Neural cell (in vitro differentiated cells): ENCODE measurements around the gene CRPPA. TPM values are rescaled to one million over a fixed set of nuclear protein-coding genes. Genes with fewer than 3 reads are reported as not detected.

Source experiments
- H2AFZ ChIP-seq: fragments of 200-600, 300-800 bp; sonication (generic), shearing (Covaris generic); 2 replicates; pipeline ENCODE4 v1.6.0; 2014; ENCODE audit warnings: low read depth, mild to moderate bottlenecking, antibody characterized with exemption, low read length, moderate library complexity
- H3F3A ChIP-seq: fragments of 200-600 bp; shearing (Covaris generic); 2 replicates; pipeline ENCODE4 v1.6.1; 2016; ENCODE audit warnings: mild to moderate bottlenecking, moderate library complexity, mixed read lengths, antibody characterized with exemption, low read length; ENCODE audit not compliant: insufficient read depth, poor library complexity, severe bottlenecking
- H3K27ac ChIP-seq: fragments of 200-600, 300-800 bp; sonication (generic), shearing (Covaris generic); 2 replicates; pipeline ENCODE4 v1.5.1; 2014; ENCODE audit warnings: mild to moderate bottlenecking, low read length, moderate library complexity
- H3K27me3 ChIP-seq: fragments of 300-800, 200-600 bp; sonication (generic), shearing (Covaris generic); 2 replicates; pipeline ENCODE4 v1.6.0; 2014; ENCODE audit warnings: mild to moderate bottlenecking, low read depth, low read length, moderate library complexity; ENCODE audit not compliant: insufficient read depth
- H3K36me3 ChIP-seq: fragments of 300-800, 200-600 bp; sonication (generic), shearing (Covaris generic); 2 replicates; pipeline ENCODE4 v1.5.1; 2014; ENCODE audit warnings: mild to moderate bottlenecking, antibody characterized with exemption, low read length, moderate library complexity; ENCODE audit not compliant: insufficient read depth
- H3K4me2 ChIP-seq: fragments of 300-800, 200-600 bp; sonication (generic), shearing (Covaris generic); 2 replicates; pipeline ENCODE4 v1.6.0; 2014; ENCODE audit warnings: mild to moderate bottlenecking, low read length
- H3K4me3 ChIP-seq: fragments of 300-800, 200-600 bp; sonication (generic), shearing (Covaris generic); 2 replicates; pipeline ENCODE4 v1.5.1; 2014; ENCODE audit warnings: mild to moderate bottlenecking, low read length, moderate library complexity
- H3K79me2 ChIP-seq: fragments of 200-600 bp; shearing (Covaris generic); replicated peaks from 2 replicates; pipeline ENCODE4 v1.6.0; 2014; ENCODE audit warnings: mild to moderate bottlenecking, low read length, moderate library complexity; ENCODE audit not compliant: insufficient read depth
- H3K9ac ChIP-seq: fragments of 300-800, 200-600 bp; sonication (generic), shearing (Covaris generic); 2 replicates; pipeline ENCODE4 v1.6.1; 2016; ENCODE audit warnings: mild to moderate bottlenecking, low read length, mixed read lengths
- H3K9me2 ChIP-seq: fragments of 200-600 bp; shearing (Covaris generic); 2 replicates; pipeline ENCODE4 v1.6.1; 2016; ENCODE audit warnings: mild to moderate bottlenecking, low read length, mixed read lengths; ENCODE audit not compliant: insufficient read depth
- H3K9me3 ChIP-seq: fragments of 200-600, 300-800 bp; sonication (generic), shearing (Covaris generic); 2 replicates; pipeline ENCODE4 v1.6.1; 2016; ENCODE audit warnings: mild to moderate bottlenecking, mixed run types, low read length, moderate library complexity, mixed read lengths
- H4K20me1 ChIP-seq: fragments of 200-600 bp; shearing (Covaris generic); 2 replicates; pipeline ENCODE4 v1.6.1; 2016; ENCODE audit warnings: mild to moderate bottlenecking, mixed run types; ENCODE audit not compliant: insufficient read depth
- EP300 ChIP-seq: fragments of 450-650 bp; conservative IDR thresholded peaks from 2 replicates; pipeline ENCODE4 v1.6.1; 2014; ENCODE audit warnings: antibody characterized with exemption, mild to moderate bottlenecking, moderate library complexity; ENCODE audit not compliant: poor library complexity, severe bottlenecking
- EZH2 ChIP-seq: fragments of 200-600, 300-800 bp; shearing (Covaris generic), sonication (generic); IDR thresholded peaks from 2 replicates; pipeline ENCODE4 v1.6.1; 2014; ENCODE audit warnings: antibody characterized with exemption, low read length, borderline replicate concordance, mild to moderate bottlenecking; ENCODE audit not compliant: insufficient read depth, poor library complexity, severe bottlenecking
- MXI1 ChIP-seq: fragments of 450-650 bp; conservative IDR thresholded peaks from 2 replicates; pipeline ENCODE4 v1.6.1; 2014; ENCODE audit warnings: antibody characterized with exemption, mild to moderate bottlenecking; ENCODE audit not compliant: poor library complexity, severe bottlenecking
- POLR2AphosphoS5 ChIP-seq: IDR thresholded peaks from 2 replicates; pipeline ENCODE4 v1.6.1; 2012
- RAD21 ChIP-seq: fragments of 450-650 bp; conservative IDR thresholded peaks from 2 replicates; pipeline ENCODE4 v1.6.1; 2014; ENCODE audit warnings: antibody characterized with exemption, mild to moderate bottlenecking, moderate library complexity
- SMC3 ChIP-seq: fragments of 450-650 bp; conservative IDR thresholded peaks from 2 replicates; pipeline ENCODE4 v1.6.1; 2014; ENCODE audit warnings: antibody characterized with exemption, mild to moderate bottlenecking, moderate library complexity; ENCODE audit not compliant: poor library complexity
- TAF1 ChIP-seq: IDR thresholded peaks from 2 replicates; pipeline ENCODE4 v1.6.1; 2012; ENCODE audit warnings: low read depth
- polyA plus RNA-seq: library from polyadenylated mRNA; depleted of rRNA; stranded (reverse); fragments of >200 nt; gene quantifications from 2 replicates; pipeline ENCODE4 v1.2.3, GENCODE V29; 2014
- TF ChIP-seq, protein P1 (sequence below): IDR thresholded peaks from 2 replicates; pipeline ENCODE4 v1.6.1; 2012; ENCODE audit warnings: borderline replicate concordance
- TF ChIP-seq, protein P2 (sequence below): fragments of 450-650 bp; IDR thresholded peaks from 2 replicates; pipeline ENCODE4 v1.5.1; 2014; ENCODE audit warnings: antibody characterized with exemption, mild to moderate bottlenecking, moderate library complexity; ENCODE audit not compliant: poor library complexity, severe bottlenecking

The CRPPA gene
- polyA plus RNA-seq, 1 donor from 2014 or later, result 0.05 TPM

DNA sequence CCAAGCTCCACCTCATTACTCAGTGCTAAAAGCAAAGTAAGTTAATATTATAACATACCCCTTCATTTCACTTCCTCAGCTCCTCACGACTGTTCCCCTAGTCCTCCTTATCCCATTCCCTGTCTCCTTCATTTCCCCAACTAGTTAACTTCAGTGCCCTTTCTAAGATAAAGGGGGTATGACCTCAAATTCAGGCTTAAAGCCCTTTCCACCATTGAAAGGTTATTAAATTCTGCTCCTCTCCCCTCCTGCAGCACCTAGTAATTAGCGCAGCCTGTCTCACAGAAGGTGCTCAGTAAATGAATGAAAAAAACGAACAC lies 1.0 kb downstream of the CRPPA start:
- H3K4me3 ChIP-seq, result peak overlapping the region; percentile 73
- H3K4me2 ChIP-seq, result no peak overlapping the region
- no peaks in the 10 kb centered on the region for H3K79me2 ChIP-seq
- TF ChIP-seq POLR2AphosphoS5 (no peak), EZH2 (no peak), SMC3 (no peak), EP300 (no peak), TAF1 (no peak), RAD21 (no peak), MXI1 (no peak)
- TF ChIP-seq, protein P1, sequence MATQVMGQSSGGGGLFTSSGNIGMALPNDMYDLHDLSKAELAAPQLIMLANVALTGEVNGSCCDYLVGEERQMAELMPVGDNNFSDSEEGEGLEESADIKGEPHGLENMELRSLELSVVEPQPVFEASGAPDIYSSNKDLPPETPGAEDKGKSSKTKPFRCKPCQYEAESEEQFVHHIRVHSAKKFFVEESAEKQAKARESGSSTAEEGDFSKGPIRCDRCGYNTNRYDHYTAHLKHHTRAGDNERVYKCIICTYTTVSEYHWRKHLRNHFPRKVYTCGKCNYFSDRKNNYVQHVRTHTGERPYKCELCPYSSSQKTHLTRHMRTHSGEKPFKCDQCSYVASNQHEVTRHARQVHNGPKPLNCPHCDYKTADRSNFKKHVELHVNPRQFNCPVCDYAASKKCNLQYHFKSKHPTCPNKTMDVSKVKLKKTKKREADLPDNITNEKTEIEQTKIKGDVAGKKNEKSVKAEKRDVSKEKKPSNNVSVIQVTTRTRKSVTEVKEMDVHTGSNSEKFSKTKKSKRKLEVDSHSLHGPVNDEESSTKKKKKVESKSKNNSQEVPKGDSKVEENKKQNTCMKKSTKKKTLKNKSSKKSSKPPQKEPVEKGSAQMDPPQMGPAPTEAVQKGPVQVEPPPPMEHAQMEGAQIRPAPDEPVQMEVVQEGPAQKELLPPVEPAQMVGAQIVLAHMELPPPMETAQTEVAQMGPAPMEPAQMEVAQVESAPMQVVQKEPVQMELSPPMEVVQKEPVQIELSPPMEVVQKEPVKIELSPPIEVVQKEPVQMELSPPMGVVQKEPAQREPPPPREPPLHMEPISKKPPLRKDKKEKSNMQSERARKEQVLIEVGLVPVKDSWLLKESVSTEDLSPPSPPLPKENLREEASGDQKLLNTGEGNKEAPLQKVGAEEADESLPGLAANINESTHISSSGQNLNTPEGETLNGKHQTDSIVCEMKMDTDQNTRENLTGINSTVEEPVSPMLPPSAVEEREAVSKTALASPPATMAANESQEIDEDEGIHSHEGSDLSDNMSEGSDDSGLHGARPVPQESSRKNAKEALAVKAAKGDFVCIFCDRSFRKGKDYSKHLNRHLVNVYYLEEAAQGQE, result no peak
- TF ChIP-seq, protein P2, sequence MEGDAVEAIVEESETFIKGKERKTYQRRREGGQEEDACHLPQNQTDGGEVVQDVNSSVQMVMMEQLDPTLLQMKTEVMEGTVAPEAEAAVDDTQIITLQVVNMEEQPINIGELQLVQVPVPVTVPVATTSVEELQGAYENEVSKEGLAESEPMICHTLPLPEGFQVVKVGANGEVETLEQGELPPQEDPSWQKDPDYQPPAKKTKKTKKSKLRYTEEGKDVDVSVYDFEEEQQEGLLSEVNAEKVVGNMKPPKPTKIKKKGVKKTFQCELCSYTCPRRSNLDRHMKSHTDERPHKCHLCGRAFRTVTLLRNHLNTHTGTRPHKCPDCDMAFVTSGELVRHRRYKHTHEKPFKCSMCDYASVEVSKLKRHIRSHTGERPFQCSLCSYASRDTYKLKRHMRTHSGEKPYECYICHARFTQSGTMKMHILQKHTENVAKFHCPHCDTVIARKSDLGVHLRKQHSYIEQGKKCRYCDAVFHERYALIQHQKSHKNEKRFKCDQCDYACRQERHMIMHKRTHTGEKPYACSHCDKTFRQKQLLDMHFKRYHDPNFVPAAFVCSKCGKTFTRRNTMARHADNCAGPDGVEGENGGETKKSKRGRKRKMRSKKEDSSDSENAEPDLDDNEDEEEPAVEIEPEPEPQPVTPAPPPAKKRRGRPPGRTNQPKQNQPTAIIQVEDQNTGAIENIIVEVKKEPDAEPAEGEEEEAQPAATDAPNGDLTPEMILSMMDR, result no peak
- no peaks in the 10 kb centered on the region for H3K9me2 ChIP-seq
- peak overlapping the region; percentile 15 for H2AFZ ChIP-seq
- H4K20me1 ChIP-seq, result no peaks in the 10 kb centered on the region
- H3K27ac ChIP-seq, result no peak overlapping the region
- H3K27me3 ChIP-seq, result peaks cover 3% of the 10 kb centered on the region
- H3K36me3 ChIP-seq, result no peaks in the 10 kb centered on the region
- no peaks in the 10 kb centered on the region for H3K9me3 ChIP-seq
- no peaks in the 10 kb centered on the region for H3F3A ChIP-seq
- H3K9ac ChIP-seq, result peak overlapping the region; percentile 70

DNA sequence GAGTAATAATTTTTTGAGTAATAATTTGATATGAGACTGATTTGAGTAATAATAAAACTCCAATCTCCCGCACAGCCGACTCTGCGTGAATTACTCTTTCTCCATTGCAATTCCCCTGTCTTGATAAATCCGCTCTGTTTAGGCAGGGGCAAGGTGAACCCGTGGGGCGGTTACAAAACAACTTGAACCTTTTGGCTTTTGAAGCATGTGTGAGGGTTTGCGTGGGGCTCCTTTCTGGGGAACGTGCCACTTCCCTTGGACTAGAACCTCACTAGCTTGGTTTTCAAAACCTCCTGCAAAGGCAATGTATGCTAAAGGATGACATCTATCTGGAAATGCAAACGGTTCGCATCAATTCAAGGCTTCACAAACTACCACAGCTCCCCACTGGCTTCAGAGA lies 1.5 kb downstream of the CRPPA start:
- H3K4me3 ChIP-seq, result peak overlapping the region; percentile 73
- no peak overlapping the region for H3K27ac ChIP-seq

More for the DNA sequence above, 1.5 kb downstream of the CRPPA start:
- no peaks in the 10 kb centered on the region for H3K36me3 ChIP-seq
- no peaks in the 10 kb centered on the region for H3K9me2 ChIP-seq
- H3K79me2 ChIP-seq, result no peaks in the 10 kb centered on the region
- no peak overlapping the region for H3K4me2 ChIP-seq
- peaks cover 3% of the 10 kb centered on the region for H3K27me3 ChIP-seq
- H3F3A ChIP-seq, result no peaks in the 10 kb centered on the region
- H4K20me1 ChIP-seq, result no peaks in the 10 kb centered on the region
- H2AFZ ChIP-seq, result no peak overlapping the region
- peak overlapping the region; percentile 70 for H3K9ac ChIP-seq
- H3K9me3 ChIP-seq, result no peaks in the 10 kb centered on the region
- TF ChIP-seq RAD21 (no peak), EP300 (no peak), MXI1 (no peak), EZH2 (no peak), TAF1 (no peak), SMC3 (no peak), POLR2AphosphoS5 (no peak)
- TF ChIP-seq, protein P2, result no peak
- TF ChIP-seq, protein P1, result no peak
